ENCODE results near the gene RECQL5.
"Not testable (repeated sequence)": the region's sequence is repeated elsewhere in the genome, so short reads cannot be mapped to it uniquely, and the experiment has no call there.

The RECQL5 gene

GRCh38 chr17:75615301-75615700 is 51.7 kb downstream of the RECQL5 start:
- DNase-seq, result no peak

- DNase-seq, result no peak
Observed at GRCh38 chr17:75614556-75615270, 52.2 kb downstream of the RECQL5 start.

GRCh38 chr17:75614006-75614405 is 52.9 kb downstream of the RECQL5 start:
- no peak for DNase-seq

GRCh38 chr17:75612906-75613626 is 53.9 kb downstream of the RECQL5 start:
- DNase-seq, result no peak

DNA sequence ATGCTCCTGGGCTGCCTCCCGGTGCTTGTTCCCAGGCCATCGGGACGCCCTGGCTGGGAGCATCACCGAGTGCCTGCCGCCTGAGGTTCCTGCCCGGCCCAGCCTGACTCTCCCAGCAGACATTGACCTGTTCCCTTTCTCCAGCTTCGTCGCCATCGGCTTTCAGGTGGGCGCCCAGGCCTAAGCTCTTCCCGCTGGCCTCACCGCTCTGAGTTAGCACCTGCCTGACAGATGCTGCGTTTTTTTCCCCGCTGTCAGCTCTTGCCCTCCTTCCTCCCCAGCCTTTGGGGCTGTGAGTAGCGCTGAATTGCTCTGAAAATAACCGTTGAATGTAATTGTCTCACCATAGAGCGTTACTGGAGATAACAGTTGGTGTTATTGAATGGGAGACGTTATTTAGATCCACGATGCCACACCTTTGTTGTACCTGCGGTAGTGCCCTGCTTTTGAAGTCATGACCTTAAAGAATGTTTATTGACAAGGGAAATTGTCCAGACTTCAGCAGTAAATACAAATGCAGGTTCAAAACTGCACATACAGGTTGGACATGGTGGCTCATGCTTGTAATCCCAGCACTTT is 55.0 kb downstream of the RECQL5 start:
- DNase-seq, result no peak

DNA sequence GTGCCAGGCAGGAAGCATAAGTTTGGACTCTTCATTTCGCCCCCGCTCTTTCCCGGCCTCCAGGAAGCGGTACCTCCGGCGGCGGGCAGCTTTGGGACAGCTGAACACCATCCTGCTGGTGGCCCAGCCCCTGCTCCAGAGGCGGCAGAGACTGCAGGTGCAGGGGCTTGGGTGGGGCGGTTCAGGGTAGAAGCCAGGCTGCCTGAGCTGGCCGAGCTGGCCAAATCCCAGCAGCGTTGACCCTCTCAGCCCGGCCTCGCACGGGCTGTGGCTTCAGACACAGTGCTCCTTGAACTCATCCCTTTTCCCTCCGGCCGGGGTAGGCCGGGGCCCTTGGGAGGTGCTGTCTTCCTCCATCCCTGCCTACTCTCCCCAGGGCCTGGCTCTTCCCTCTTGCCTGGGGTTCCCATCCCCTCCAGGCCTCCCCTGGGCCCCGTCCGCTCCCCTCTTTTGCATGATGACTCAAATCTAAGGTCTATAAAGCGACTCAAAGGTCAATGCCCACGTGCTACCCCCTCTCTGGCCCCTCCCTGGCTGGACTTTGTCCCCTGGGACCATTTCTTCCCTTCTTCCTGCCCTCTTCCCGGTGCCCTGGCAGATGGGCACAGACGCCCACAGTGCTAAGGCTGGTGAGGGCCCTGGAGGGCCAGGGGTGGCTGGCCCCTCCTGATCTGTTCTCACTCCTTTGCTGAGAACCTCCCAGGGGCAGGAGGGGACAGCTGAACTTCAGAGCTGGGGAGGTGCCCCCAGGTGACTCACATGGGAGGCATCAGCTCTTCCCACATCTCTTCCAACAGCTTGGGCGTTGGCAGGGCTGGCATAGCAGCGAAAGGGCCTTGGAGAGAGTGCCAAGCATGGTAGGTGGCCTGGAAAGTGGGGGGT is 56.6 kb downstream of the RECQL5 start:
- no peak for DNase-seq

GRCh38 chr17:75607086-75607485 is 59.9 kb downstream of the RECQL5 start:
- DNase-seq, result no peak

- DNase-seq, result no peak
Observed at GRCh38 chr17:75605790-75606189, 61.2 kb downstream of the RECQL5 start.

- DNase-seq, result no peak
Observed at GRCh38 chr17:75604034-75604695, 62.8 kb downstream of the RECQL5 start.

- DNase-seq, result no peak
Observed at GRCh38 chr17:75603123-75603522, 63.8 kb downstream of the RECQL5 start.

DNA sequence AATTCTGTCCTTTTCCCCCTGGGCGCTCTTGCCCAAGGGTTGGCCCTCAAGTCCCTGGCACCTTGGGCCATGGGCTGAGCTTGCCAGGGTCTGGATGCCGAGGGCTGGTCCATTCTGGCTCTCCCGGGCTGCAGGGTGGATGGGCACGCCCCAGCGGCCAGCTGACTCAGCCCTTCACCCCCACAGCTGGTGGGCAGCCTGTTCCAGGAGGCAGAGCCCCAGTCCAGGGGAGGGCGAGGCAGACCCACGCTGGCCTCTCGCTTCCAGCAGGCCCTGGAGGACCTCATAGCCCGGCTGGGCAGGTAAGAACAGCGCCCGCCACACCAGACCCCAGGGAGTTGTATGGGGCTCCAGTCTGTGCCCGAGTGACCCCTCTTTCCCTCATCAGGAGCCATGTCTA is 64.3 kb downstream of the RECQL5 start:
- no peak for DNase-seq

DNA sequence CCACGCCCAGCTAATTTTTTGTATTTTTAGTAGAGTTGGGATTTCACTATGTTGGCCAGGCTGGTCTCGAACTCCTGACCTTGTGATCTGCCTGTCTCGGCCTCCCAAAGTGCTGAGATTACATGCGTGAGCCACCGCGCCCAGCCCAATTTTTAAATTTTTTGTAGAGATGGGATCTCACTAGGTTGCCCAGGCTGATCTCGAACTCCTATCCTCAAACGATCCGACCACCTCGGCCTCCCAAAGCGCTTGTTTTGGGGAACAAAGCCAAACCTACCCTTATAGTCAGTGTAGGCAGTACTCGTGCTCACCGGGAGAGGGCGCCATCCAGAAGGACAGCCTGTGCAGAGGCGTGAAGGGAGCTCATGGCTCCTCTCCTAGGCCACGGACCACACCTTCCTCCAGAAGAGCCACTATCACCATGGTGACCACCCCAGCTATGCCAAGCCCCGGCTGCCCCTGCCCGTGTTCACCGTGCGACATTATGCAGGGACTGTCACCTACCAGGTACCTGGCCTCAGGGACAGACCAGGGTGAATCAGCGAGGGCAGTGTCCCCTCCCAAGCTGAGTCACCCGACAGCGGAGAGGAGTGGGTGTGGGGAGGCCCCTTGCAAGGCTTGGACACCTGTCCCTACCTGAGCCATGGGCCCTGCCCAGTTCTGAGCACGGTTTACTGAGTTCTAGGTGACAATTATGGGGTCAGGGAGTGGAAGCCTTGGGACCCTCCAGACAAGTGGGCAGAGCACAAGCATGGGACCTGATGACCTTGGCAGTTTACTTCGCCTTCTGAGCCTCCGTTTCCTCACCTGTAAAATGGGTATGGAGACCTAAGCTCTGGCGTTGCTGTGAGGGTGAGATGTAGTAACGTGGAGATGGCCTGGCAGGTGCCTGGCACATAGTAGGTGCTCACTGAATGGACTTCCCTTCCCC is 65.6 kb downstream of the RECQL5 start:
- DNase-seq, result peak; percentile 56 to 59

- no peak for DNase-seq
Observed at GRCh38 chr17:75596320-75597087, 70.5 kb downstream of the RECQL5 start.

- no peak for DNase-seq
Observed at GRCh38 chr17:75595920-75596313, 71.0 kb downstream of the RECQL5 start.

DNA sequence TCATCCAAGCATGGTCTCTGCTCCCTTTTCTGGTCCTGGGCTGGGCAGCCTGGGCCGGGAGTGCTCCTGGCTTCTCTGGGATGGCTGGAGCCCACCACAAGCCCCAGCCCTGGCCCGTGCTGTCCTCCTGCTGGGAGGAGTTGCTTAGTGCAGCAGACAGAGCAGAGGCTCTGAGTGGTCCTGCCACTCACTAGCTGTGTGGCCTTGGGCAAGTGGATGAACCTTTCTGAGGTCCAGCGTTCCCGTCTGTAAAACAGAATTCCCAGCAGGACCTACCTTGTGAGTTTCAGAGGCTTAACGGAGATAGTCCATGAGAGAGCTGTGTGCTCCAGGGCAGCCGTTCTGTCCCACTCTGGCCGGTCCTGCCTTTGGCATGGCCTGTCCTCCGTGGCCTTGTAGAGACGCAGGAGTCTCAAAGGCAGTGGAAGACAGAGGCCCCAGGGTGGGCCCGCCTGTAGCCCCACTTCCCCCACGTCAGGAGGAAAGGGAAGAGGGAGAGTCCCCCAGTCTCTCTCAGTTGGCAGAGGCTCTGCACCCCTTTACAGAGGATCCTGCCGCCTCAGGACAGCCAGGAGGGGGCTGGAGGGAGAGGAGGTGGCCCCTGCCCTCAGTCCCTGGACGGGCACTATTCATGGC is 71.6 kb downstream of the RECQL5 start:
- no peak for DNase-seq

- DNase-seq, result no peak
Observed at GRCh38 chr17:75594499-75595283, 72.3 kb downstream of the RECQL5 start.

DNA sequence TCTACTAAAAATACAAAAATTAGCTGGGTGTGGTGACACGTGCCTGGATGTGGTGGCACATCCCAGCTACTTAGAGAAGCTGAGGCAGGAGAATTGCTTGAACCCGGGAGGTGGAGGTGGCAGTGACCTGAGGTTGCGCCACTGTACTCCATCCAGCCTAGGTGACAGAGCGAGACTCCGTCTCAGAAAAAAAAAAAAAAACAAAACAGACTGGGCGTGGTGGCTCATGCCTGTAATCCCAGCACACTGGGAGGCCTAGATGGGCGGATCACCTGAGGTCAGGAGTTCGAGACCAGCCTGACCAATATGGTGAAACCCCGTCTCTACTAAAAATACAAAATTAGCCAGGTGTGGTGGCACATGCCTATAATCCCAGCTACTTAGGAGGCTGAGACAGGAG is 73.5 kb downstream of the RECQL5 start:
- not testable (repeated sequence) for DNase-seq

DNA sequence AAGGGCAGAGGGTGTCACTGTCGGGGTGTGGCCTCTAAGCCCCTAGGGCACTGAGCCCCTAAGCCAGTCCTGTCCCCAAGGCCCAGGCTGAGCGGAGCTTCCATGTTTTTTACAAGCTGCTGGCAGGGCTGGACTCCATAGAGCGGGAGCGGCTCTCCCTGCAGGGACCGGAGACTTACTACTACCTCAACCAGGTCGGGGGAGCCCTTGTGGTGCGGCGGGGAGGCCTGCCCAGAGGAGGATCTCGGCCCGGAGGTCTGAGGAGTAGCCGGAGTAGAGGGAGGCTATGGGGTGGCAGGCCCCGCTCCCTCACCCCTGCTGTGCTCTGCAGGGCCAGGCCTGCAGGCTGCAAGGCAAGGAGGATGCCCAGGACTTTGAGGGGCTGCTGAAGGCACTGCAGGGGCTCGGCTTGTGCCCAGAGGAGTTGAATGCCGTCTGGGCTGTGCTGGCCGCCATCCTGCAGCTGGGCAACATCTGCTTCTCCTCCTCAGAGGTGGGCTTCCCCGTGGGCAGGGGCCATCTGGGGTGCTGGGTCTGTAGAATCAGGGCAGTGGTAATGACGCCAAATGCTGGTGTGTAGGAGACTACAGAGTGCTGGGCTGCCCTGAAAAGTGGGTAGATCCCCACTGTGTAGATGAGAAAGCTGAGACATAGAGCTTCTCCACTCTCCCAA is 74.5 kb downstream of the RECQL5 start:
- no peak for DNase-seq

All from inflammatory macrophage (primary cell).